Heart right ventricle (tissue), 16 donors: ENCODE results near the gene PXYLP1. TPM values are rescaled to one million over a fixed set of nuclear protein-coding genes. Genes with fewer than 3 reads are reported as not detected.

ENCODE experiments used
- ATAC-seq, 8 donors: fragments of 200-7000 bp; cut with Tn5 transposase; one replicate each; pipeline ENCODE4 v1.9.1; 2020; ENCODE audit warnings: mild to moderate bottlenecking in 8 of 8, moderate library complexity in 8 of 8, moderate number of reproducible peaks in 1 of 8
- DNase-seq, 2 donors: peaks; one replicate each; pipeline ENCODE4 v3.0.0-alpha.2; 2020
- H3K27ac ChIP-seq, 10 donors: fragments of 200-600 bp; sonication (generic) in 2 of 10; one replicate each; pipeline versions ENCODE4 v1.5.0 to v1.8.0; 2020 to 2022; ENCODE audit warnings: mild to moderate bottlenecking in 3 of 10
- H3K27me3 ChIP-seq, 7 donors: fragments of 200-600 bp; one replicate each; pipeline ENCODE4 v1.8.0; 2021 to 2022; ENCODE audit warnings: mild to moderate bottlenecking in 2 of 7
- H3K36me3 ChIP-seq, 9 donors: fragments of 200-600 bp; sonication (generic) in 1 of 9; one replicate each; pipeline versions ENCODE4 v1.5.0 to v1.8.0; 2020 to 2022; ENCODE audit warnings: mild to moderate bottlenecking in 2 of 9
- H3K4me1 ChIP-seq, 9 donors: fragments of 200-600 bp; sonication (generic) in 1 of 9; one replicate each; pipeline versions ENCODE4 v1.5.0 to v1.8.0; 2020 to 2022; ENCODE audit warnings: mild to moderate bottlenecking in 4 of 9
- H3K4me3 ChIP-seq, 10 donors: fragments of 200-600 bp; sonication (generic) in 2 of 10; one replicate each; pipeline versions ENCODE4 v1.5.0 to v1.8.0; 2020 to 2022; ENCODE audit warnings: mild to moderate bottlenecking in 7 of 10, moderate library complexity in 2 of 10
- H3K9me3 ChIP-seq, 11 donors: fragments of 200-600 bp in 10 of 11; sonication (generic) in 2 of 11; one replicate each; pipeline versions ENCODE4 v1.5.0 to v1.8.0; 2013 to 2022; ENCODE audit warnings: mild to moderate bottlenecking in 2 of 11, control low read depth in 1 of 11, moderate library complexity in 1 of 11
- whole genome bisulfite sequencing, 2 donors: extraction: QIAGEN DNeasy Blood & Tissue Kit; methylation state at CpG; one replicate each; pipeline ENCODE4 v1.1.7; 2013; ENCODE audit warnings: inconsistent platforms in 1 of 2; 5-methylcytosine and 5-hydroxymethylcytosine counted together
- intact Hi-C, 10 donors: fragments of 100-400 bp; cut with DNase I; formaldehyde crosslinking; loops; one replicate each; pipeline versions ENCODE4 v1.11.1 to v1.14.2; 2022
- polyA plus RNA-seq, 2 donors: library from polyadenylated mRNA; stranded (reverse); fragments of 200-250 nt; gene quantifications; one replicate each; pipeline ENCODE4 v1.2.3, GENCODE V29; 2013
- total RNA-seq, 10 donors: library from RNA; stranded (reverse); fragmentation: NEBNext Ultra II Directional in 3 of 10; extraction: Animal tissue kit (Norgen Biotek cat#: 25700) in 3 of 10; gene quantifications; one replicate each; pipeline versions ENCODE4 v1.2.1 to v1.2.4, GENCODE V29; 2021 to 2023
- TF ChIP-seq, protein P1 (sequence below), 9 donors: fragments of 200-600 bp; sonication (generic) in 2 of 9; IDR thresholded peaks; one replicate each; pipeline versions ENCODE4 v1.5.0 to v1.8.0; 2021 to 2022; ENCODE audit warnings: antibody characterized with exemption in 9 of 9, mild to moderate bottlenecking in 5 of 9, moderate library complexity in 1 of 9
- donor health status: Arrhythmogenic right ventricular cardiomyopathy.
- donor health status: ischemic (EF 13 %, LVEDD 7.1; RV severe dilation, severe dysfunction).
- donor health status: healthy with polysubstance abuse.
- donor health status: DM: no; HTN: yes; CAD: no.
- donor health status: DM: no; HTN: no; CAD: no.
- donor health status: ischemic (EF 25% LVEDD 6.9; RV normal size, moderate dysfunction).
- donor health status: ischemic (EF 25% LVEDD 5.7; RV mildly dilated, moderate dysfunction).
- donor health status: healthy.
- donor health status: DM: yes; HTN: yes; CAD: no.
- donor health status: Ischemic cardiomyopathy.
- donor health status: ischemic (EF 35%, LVEDD 5.7; RV mildly dilated, moderate dysfunction).
- donor health status: nonischemic (EF 11% LVEDD 7.7; RV severe dilation, severe dysfunction).
- donor health status: DM: yes; HTN: yes; CAD: no.
- donor health status: PGD.
- donor health status: ischemic (EF 29% LVEDD 5.4; RV normal size, mild dysfunction).
- donor health status: nonischemic (EF 23%, LVEDD 6.1; RV moderate dilation, normal function).

PXYLP1 gene
- total and polyA plus RNA-seq, 12 donors, result 8.7 to 33.5 (median 17.9) TPM

DNA sequence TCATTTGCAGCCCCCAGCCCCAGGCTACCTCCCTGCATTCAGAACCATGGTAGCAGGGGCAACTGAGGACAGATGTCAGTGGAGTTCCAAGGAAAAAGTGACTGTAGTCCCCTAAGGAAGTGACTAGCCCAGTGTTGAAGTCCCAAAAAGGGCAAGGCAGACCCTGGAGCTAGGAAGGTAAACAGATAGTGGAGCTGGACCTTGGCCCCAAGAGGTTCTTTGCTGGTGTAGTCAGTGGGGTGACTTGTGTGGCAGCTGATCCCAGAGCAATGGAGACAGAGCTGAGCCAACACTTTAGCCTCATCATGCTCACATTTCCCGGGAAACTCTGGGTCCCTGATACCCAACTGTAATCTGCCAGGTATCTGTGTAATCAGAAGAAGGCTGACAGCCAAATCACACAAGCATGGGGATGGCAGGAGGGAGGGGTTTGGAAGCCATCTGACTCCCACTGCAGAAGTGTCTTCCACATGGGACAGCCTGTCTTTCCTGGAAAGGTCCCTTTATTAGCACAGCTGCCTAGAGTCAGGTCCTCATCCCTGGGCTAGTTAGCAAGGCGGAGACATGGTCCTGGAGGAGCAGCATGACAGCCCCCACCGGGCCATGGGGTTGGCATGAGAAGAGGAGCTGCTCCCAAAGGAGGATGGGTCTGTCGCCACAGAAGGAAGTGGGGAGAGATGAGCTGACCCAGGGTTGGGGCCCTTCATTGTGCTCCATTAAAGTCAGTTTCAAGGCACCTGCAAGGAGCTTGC, 39.8 kb downstream of the PXYLP1 start:
- H3K9me3 ChIP-seq, result no peaks in the 10 kb centered on the region
- H3K4me3 ChIP-seq, result no peak overlapping the region
- TF ChIP-seq, protein P1, sequence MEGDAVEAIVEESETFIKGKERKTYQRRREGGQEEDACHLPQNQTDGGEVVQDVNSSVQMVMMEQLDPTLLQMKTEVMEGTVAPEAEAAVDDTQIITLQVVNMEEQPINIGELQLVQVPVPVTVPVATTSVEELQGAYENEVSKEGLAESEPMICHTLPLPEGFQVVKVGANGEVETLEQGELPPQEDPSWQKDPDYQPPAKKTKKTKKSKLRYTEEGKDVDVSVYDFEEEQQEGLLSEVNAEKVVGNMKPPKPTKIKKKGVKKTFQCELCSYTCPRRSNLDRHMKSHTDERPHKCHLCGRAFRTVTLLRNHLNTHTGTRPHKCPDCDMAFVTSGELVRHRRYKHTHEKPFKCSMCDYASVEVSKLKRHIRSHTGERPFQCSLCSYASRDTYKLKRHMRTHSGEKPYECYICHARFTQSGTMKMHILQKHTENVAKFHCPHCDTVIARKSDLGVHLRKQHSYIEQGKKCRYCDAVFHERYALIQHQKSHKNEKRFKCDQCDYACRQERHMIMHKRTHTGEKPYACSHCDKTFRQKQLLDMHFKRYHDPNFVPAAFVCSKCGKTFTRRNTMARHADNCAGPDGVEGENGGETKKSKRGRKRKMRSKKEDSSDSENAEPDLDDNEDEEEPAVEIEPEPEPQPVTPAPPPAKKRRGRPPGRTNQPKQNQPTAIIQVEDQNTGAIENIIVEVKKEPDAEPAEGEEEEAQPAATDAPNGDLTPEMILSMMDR (IDR thresholded peaks at IDR 0.05), result no peak
- peaks cover 0 to 12% (median 0%) of the 10 kb centered on the region in 9 donors for H3K36me3 ChIP-seq
- DNase-seq, result no peak
- 86 to 88% methylated on average over 4 of the region's 4 CpGs for WGBS, 2 donors
- H3K27me3 ChIP-seq, result no peaks in the 10 kb centered on the region
- intact Hi-C loops, result no loop called here
- peaks cover 0 to 25% (median 4%) of the 10 kb centered on the region in 9 donors for H3K4me1 ChIP-seq
- ATAC-seq, result no peak
- H3K27ac ChIP-seq, result no peak overlapping the region

DNA sequence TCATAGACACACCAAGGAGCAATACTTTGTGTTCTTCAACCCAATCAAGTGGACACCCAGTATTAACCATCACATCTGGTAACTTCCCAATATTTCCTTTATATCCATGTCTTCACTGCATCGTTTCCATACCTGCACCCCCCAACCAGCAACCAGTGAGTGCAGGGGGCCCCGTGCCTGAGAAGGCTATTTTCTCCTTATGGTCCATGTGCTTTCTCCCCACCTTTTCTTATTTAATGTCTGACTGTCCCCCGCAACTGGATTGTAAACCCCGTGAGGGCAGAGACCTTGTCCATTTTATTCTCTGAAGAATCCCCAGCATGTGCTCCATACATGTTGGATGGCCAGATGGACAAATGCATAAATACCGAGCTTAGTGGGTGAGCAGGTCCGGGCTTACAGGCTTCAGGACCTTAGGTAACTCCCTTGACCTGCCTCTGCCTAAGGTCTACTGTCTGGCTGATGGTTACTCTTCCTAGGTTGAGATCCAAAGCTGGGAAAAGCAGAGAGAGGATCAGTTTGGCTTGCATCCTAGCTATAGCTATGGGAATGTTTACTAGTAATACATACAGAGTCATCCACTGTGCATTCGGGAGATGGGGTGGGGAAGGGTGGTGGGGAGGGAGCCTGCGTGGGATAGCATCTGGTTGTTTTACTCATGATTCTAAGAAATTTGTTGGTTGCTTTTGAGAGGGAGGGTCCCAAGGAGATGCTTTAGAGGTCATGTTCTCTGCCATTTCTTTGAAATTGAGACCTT, 41.5 kb downstream of the PXYLP1 start:
- Histone ChIP-seq H3K36me3 (peaks cover 0 to 12% (median 0%) of the 10 kb centered on the region in 9 donors), H3K4me1 (peaks cover 0 to 25% (median 4%) of the 10 kb centered on the region in 9 donors), H3K27me3 (no peaks in the 10 kb centered on the region), H3K4me3 (no peak overlapping the region), H3K9me3 (no peaks in the 10 kb centered on the region), H3K27ac (no peak overlapping the region)
- DNase-seq (no peak), ATAC-seq (no peak)
- TF ChIP-seq, protein P1 (IDR thresholded peaks at IDR 0.05), result no peak
- 94 to 95% methylated on average over 8 of the region's 8 CpGs for whole genome bisulfite sequencing, 2 donors
- intact Hi-C loops, result no loop called here

DNA sequence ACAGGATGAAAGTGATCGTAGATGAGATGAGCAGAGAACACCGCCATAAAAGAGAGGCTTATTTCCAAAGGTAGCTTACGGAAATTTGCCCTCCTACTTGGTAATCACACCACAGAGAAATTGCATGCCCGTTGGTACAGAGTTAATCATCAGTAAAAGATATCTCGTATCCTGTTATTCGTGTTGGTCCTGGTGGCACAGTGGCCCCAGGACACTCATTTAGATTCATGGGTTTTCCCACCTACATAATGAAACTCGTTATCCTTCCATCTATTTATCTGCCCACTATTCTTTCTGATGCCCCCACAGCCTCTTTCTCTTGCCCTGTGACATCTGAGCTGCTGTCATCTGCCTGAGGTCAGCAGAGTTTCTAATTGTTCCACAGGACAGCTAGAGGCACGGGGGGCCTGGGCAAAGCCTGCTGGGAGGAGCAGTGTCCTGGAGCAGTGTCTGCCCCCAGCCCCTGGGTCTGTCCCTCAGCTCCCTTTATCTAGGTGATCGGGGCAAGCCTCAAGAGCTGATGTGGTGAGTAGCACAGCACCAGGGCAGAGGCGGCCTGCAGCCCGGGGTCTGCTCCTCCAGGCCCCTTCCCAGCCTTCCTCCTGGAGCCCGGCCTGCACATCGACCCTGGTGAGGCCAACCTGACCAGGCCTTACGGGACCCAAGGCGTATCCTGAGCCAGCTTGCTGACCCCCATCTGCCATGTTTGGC, 42.2 kb downstream of the PXYLP1 start:
- H3K27ac ChIP-seq, result no peak overlapping the region
- H3K4me1 ChIP-seq, result peaks cover 0 to 30% (median 9%) of the 10 kb centered on the region in 9 donors
- ATAC-seq (peak in 1 of 8 donors; percentile 22), DNase-seq (no peak)
- H3K36me3 ChIP-seq, result peaks cover 0 to 12% (median 0%) of the 10 kb centered on the region in 9 donors
- H3K9me3 ChIP-seq, result no peaks in the 10 kb centered on the region
- H3K27me3 ChIP-seq, result no peaks in the 10 kb centered on the region
- H3K4me3 ChIP-seq, result no peak overlapping the region
- intact Hi-C loops, result no loop called here
- 92 to 93% methylated on average over 15 of the region's 15 CpGs for WGBS, 2 donors
- TF ChIP-seq, protein P1 (IDR thresholded peaks at IDR 0.05), result no peak

DNA sequence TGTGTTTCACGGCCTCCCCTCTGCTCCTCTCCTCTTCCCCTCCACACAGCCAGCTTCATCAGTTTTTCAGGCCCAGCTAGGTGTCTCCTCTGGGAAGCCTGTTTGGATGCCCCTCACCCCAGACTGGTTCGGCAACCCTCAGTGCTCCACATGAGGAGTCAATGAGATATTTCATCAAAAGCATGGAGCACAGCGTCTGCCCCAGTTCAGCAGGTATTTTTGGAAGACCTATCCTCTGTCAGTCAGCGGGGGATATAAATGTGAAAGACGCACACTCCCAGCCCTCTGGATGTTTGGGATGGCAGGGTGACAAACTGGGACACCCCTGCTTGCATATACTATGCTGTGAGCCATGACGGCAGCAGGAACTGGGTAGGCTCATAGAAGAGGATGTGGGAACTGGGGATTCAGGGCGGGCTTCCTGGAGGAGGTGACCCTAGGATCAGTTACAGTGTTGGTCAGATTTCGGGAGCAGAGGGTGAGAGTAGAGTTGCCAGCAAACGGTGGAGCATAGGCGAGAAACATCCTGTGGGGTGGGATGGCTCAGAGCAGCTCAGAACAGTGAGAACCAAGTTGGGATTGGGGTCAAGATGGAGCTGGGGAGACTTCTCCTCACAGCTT, 42.9 kb downstream of the PXYLP1 start:
- peaks cover 0 to 12% (median 0%) of the 10 kb centered on the region in 9 donors for H3K36me3 ChIP-seq
- H3K4me1 ChIP-seq, result peaks cover 0 to 37% (median 15%) of the 10 kb centered on the region in 9 donors
- H3K4me3 ChIP-seq, result no peak overlapping the region
- 93 to 96% methylated on average over 10 of the region's 10 CpGs for WGBS, 2 donors
- H3K9me3 ChIP-seq, result no peaks in the 10 kb centered on the region
- no peak overlapping the region for H3K27ac ChIP-seq
- TF ChIP-seq, protein P1 (IDR thresholded peaks at IDR 0.05), result no peak
- H3K27me3 ChIP-seq, result no peaks in the 10 kb centered on the region
- intact Hi-C loops, result loop anchor here in 4 of 10 donors (5.0 kb wide), 2 partner anchors 37 to 42 kb away; partner anchors contain the start of gene PXYLP1 (in 3 of the 4)
- DNase-seq (no peak), ATAC-seq (peak in 1 of 8 donors; percentile 8)
